ENCODE results near the gene PRSS36.

PRSS36 gene

GRCh38 chr16:31135535-31136286 lies 14.2 kb downstream of the PRSS36 start, which contains the start of gene PRSS8:
Gene PRSS8 (minus strand): TSS chr16:31135727. CDS start chr16:31135498, 229 bp downstream.
- H4K20me1 ChIP-seq (ENCODE audit: insufficient read depth, low read length): no peaks in the 10 kb centered on the region
- H3K4me3 ChIP-seq (ENCODE audit: low read depth, low read length, poor library complexity, severe bottlenecking): no peak within 1 kb of the TSS
- no peaks in the 10 kb centered on the region for H3K79me2 ChIP-seq (ENCODE audit: insufficient read depth, low read length)
- H3K9ac ChIP-seq (ENCODE audit: low read length): no peak within 1 kb of the TSS
- H3K27me3 ChIP-seq (ENCODE audit: insufficient read depth, low read length): peaks cover 8% of the 10 kb centered on the region; the same call in 1 of the 2 replicates
- TF ChIP-seq CTCF (IDR thresholded peaks at IDR 0.05; ENCODE audit: low read length) (no peak), EZH2 (IDR thresholded peaks at IDR 0.05; ENCODE audit: borderline replicate concordance, low read length) (no peak)
- 0 out of 2 replicates have a peak, but pooled peaks cover 3% of the 10 kb centered on the region for H3K36me3 ChIP-seq (ENCODE audit: insufficient read depth, low read length)
- no peak within 1 kb of the TSS for H3K27ac ChIP-seq (ENCODE audit: low read depth, low read length, poor library complexity, severe bottlenecking)
- H3K4me1 ChIP-seq (ENCODE audit: insufficient read depth, low read length, severe bottlenecking): no peaks in the 10 kb centered on the region
- H3F3A ChIP-seq (ENCODE audit: insufficient read depth, low read length): no peaks in the 10 kb centered on the region
- no peak within 1 kb of the TSS for H3K4me2 ChIP-seq (ENCODE audit: low read length)
- no peaks in the 10 kb centered on the region for H3K9me3 ChIP-seq (ENCODE audit: low read length)
- H3K9me2 ChIP-seq (ENCODE audit: low read depth, low read length): no peaks in the 10 kb centered on the region
- H2AFZ ChIP-seq (ENCODE audit: low read length): no peak within 1 kb of the TSS

- no peaks in the 10 kb centered on the region for H3K79me2 ChIP-seq (ENCODE audit: insufficient read depth, low read length)
- H3K4me3 ChIP-seq (ENCODE audit: low read depth, low read length, poor library complexity, severe bottlenecking): no peak overlapping the region
- no peak overlapping the region for H3K9ac ChIP-seq (ENCODE audit: low read length)
Measured at GRCh38 chr16:31134625-31135534, 15.0 kb downstream of the PRSS36 start.

More at GRCh38 chr16:31134625-31135534, 15.0 kb downstream of the PRSS36 start:
- Histone ChIP-seq H3F3A (ENCODE audit: insufficient read depth, low read length) (no peaks in the 10 kb centered on the region), H3K27me3 (ENCODE audit: insufficient read depth, low read length) (peaks cover 8% of the 10 kb centered on the region; the same call in 1 of the 2 replicates), H3K9me3 (ENCODE audit: low read length) (no peaks in the 10 kb centered on the region), H3K36me3 (ENCODE audit: insufficient read depth, low read length) (peaks cover 10% of the 10 kb centered on the region), H4K20me1 (ENCODE audit: insufficient read depth, low read length) (no peaks in the 10 kb centered on the region), H3K4me2 (ENCODE audit: low read length) (no peak overlapping the region), H2AFZ (ENCODE audit: low read length) (no peak overlapping the region), H3K9me2 (ENCODE audit: low read depth, low read length) (no peaks in the 10 kb centered on the region), H3K27ac (ENCODE audit: low read depth, low read length, poor library complexity, severe bottlenecking) (no peak overlapping the region), H3K4me1 (ENCODE audit: insufficient read depth, low read length, severe bottlenecking) (no peaks in the 10 kb centered on the region)
- TF ChIP-seq CTCF (IDR thresholded peaks at IDR 0.05; ENCODE audit: low read length) (no peak), EZH2 (IDR thresholded peaks at IDR 0.05; ENCODE audit: borderline replicate concordance, low read length) (no peak)

Measured in OCI-LY1 (cell line).